NCI-H2081 (cell line): ENCODE measurements around the gene TFF2.

Experiments
- DNase-seq, 2 experiments: peaks; one replicate each; lab custom pipeline; 2025; lab: John Stamatoyannopoulos, UW

The TFF2 gene

DNA sequence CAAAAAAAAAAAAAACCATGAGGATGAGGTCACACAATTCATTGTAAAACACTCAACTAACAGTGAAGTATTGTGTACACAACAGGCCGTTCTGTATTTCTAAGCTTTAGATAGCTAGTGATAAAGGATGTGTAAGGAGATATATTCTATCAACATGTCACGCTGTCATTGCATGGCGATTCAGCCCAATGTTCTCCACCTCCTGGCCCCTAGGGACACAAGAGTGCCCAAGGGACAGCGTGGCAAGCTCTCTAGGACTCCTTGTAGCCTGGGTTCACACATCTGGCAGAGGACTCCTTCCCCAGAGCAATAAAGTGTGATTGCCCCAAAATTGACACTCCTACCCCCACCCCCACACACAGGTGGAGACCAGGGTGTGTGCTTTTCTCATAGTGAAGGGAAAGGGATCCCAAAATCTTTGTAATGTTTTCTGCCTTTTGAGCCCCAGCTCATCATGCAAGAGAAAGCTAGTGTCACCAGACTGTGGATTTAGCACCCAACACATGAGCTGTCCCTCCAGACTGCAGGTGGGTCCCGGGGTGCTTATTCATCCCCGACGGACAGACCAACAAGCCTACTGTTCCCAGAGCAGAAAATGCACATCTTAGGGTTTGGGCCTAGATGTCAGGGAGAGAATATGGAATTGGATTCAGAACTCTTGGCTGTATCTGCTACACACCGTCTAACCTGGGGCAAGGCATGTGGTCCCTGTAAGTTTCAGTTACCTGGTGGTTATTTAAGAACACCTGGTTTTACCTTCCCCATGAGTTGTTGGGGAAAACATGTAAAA is 33.6 kb upstream of the TFF2 start:
- no peak for DNase-seq

DNA sequence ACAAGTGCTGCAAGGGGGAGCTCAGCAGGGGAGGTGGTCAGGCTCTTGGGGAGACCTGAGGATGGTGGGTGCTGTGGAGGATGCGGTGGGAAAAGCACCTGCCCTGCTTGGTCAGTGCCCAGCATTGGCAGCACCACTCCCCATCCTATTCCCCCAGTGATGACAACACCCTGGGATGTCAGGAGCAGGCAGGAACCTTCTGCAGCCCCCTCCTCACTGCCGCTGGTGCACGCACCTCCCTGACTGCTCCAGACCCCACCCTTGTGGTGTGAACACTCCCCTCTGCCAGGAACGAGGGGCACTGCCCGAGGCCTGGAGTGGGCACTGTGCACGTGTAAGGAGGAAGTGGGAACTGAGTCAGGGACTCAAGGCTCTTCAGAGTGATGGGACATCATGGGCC is 32.5 kb upstream of the TFF2 start:
- no peak for DNase-seq

- DNase-seq = no peak
These were observed 32.1 kb upstream of the TFF2 start for GRCh38 chr21:42382915-42383314.

DNA sequence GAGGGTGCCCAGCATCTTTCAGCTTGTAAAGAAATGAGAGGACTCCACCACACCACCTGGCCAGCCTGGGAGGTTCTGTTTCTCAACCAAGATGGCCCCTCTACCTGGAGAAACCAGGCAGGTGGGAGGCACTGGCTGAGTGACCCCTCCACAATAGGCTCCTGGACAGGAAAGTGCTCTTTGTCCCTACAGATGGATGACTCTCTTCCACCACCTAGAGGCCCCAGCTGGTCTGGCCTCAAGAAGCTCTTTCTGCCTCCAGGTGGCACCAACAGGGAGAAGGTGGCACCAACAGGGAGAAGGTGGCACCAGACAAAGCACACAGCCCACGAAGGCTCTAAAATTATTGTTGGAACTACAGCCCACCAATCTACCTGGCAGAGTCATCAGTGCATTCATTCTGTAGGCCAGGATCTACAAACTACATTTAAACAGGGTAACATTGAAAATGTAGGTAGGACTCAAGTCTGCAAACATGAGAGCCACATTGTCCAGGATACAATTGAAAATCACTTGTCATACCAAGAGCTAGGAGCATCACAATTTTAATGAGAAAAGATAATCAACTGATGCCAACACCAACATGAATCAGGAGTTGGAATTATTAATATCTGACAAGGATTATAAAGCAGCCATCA is 30.7 kb upstream of the TFF2 start:
- peak in 1 of 2 experiments; percentile 30 for DNase-seq

DNA sequence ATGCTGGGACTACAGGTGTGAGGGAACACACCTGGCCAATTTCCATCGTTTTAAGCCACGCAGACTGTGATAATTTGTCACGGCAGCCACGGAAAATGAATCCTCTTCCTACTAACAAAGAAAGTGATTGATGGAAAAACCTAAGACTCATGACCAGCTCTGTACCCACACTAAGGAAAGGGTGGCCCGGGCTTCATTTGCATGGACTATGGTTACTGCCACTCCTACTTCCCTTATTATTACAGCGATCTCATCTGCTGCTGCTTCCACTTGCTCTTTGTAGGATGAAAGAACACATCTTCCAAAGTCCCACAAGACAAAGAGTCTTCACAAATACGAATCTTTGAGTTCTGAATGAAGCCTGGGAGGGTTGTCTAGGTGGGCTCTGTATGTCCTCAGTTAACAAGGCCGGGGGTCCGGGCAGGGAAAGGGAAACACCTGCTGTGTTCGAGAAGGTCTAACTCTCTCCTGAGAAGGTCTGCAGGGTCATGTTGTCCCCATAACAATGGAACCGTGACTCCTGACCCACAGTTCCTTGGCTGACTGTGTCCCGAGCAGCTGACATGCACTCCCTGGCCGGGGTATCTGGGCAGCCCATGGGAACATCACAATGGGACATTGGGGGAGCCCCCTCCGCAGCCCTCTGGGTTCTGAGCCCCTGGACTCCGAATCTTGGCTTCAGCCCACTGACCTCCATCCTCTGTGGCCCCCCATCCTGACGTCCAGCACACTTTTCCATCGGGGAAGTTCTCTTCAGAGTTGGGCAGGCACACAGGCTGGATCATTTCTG is 28.8 kb upstream of the TFF2 start:
- DNase-seq = no peak

DNA sequence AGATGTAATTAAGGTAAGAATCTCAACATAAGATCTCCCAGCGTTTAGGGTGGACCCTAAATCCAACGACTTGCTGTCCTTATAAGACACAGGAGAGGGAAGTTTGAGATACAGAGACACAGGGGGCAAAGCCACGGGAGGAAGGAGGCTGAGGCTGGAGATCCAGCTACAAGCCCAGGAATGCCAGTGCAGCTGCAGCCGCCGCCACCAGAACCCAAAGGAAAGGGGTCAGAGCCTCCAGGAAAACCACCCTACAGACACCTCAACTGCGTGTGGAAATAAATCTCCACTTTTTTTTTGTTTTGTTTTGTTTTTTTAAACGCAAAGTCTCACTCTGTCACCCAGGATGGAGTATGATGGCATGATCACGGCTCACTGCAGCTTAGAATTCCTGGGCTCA is 27.6 kb upstream of the TFF2 start:
- DNase-seq = no peak

DNA sequence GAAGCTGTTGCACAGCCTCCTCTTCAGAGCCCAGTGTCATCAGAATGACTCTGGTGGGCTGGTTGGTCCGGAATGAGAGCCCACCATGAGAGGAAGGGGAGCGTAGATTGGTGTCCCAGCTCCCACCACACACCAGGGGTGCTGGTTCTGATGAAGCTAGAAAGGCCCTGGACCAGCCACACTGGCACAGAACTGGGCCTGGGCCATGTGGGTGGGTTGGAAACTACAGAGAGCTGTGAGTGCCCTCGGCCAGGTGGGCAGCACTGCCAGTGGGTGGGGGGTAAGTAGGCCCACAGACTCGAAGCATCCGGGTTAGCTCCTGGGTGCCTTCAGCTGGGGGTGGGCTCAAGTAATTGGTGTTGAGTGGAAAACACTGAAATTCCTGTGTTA is 27.2 kb upstream of the TFF2 start:
- no peak for DNase-seq

DNA sequence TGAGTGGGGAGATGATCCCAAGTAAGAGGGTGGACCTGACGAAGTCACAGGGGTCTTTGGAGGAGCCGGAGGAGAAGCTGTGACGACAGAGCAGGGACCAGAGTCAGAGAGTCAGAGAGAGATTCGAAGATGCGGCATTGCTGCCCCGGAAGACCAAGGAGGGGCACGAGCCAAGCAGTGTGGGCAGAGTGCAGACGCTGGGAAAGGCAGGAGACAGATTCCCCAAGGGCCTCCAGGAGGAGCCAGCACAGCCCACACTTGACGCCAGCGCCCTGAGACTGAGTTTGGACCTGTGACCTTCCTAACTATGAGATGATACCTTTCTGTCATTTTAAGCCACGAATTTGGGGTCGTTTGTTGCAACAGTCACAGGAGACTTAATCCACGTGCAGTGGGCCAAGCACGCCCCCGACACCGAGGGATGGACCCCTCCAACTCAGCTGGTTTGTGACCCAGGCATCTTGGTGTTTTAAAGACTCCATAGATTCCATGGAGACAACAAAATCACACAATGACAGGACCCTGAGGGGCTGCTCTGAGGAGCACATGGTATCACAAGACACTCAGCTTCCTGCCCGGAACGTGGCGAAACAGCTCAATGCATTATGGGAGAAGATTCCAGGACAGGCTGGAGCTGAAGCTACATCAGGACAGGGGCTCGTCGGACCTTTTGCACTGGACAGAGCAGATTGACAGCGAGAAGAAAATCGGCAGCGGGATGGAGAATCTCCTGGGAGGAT is 26.6 kb upstream of the TFF2 start:
- DNase-seq = no peak

GRCh38 chr21:42376338-42376982 is 25.7 kb upstream of the TFF2 start:
- DNase-seq = no peak

GRCh38 chr21:42375966-42376337 is 25.2 kb upstream of the TFF2 start:
- DNase-seq = no peak

- no peak for DNase-seq
These were observed 24.7 kb upstream of the TFF2 start for GRCh38 chr21:42375506-42375905.

DNA sequence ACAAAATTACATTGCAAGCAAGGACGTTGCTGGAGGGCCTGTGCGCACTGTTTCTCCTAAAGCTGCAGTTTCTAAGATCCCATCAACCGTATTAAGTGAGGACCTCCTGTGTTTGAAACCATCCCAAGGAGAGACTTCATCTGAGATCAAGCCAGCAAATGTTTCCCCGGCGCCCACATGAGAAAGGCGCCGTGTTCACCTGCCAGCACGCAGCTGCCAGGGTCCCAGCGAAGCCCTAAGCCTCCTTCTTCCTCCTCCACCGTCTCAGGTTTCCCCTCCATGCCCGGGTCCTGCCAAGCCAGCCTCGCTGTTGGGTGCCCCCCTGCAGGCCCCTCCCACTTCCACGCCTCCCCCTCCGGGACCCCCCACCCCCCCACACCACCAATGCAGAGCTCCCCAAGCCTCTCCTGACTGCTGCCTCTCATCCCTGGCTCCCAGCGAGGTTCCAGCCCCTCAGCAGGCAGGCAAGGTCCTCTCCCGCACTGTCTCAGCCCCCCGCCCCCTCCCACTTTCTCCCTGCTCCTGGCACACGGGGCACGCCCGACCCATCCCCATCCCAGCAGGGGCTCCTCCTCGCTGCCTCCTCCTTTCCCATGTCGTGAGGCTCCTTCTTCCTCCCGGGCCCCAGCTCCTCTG is 24.2 kb upstream of the TFF2 start:
- DNase-seq = no peak

- no peak for DNase-seq
These were observed 23.7 kb upstream of the TFF2 start for GRCh38 chr21:42374457-42374856.

DNA sequence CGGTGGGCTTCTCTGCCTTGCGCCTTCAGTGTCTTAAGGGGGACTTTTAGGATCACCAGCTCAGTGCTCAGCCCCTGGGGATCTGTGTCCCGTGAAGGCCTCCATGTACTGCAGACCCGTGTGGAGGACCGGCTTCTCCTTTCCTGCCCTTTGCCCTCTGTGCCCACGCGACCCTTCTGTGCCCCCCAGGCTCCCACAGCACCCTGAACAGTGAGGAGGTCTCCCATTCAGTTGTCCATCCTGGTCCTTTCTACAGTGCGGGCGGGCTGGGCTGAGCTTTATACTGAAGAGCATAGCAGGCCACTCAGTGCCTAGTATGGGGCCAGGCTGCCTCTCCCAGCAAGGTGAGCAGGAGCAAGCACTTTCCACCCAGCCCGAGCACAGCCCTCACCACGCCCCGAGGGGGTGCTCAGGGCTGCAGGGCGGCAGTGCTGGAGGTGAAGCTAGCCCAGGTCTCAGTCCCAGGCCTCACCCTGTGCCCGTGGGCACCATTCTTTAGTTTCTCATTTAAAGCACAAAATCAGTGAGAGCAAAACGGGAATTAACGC is 23.2 kb upstream of the TFF2 start:
- no peak for DNase-seq

GRCh38 chr21:42373196-42373907 is 22.6 kb upstream of the TFF2 start:
- DNase-seq = no peak

- DNase-seq = no peak
These were observed 20.3 kb upstream of the TFF2 start for GRCh38 chr21:42370894-42371654.

- no peak for DNase-seq
These were observed 19.0 kb upstream of the TFF2 start for GRCh38 chr21:42369821-42370220.

DNA sequence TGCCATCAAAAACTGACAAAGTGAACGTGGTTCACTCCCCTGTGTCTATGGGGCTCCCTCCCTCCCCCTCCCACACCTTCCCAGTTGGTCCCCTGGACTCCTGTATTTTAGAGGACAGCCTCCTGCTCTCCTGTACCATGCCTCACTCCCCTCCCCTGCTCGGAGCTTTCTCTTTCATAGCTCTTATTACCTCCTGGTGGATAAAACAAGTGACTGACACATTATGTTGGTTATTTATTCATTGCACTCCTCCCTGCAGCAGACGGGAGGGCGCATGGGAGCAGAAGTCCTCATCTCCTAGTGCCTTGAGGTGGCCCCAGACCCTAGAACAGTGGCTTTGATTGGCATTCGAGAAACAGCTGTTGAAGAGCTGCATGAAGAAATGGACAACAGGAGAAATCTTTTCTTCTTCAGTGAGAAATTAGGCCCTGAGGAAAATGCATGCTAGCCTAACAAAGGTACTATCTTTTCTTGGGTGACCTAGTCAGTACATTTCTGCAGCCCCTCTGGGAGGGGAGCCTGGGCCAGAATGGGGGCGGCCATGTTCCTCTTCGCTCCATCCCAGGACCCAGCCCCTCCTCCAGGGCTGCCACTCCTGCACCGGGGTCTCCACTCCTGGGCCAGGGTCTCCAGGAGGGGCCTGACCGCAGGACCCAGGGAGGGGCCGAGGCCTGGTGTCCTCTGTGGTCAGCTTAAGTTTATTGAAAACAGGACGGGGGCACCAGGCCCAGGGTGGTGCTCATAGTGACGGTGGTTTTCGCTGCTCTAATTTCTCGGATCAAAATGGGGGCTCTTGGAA is 16.8 kb upstream of the TFF2 start:
- DNase-seq = no peak
